Hepatocyte (in vitro differentiated cells): ENCODE measurements around the gene APPL2.

Source experiments
- CTCF ChIP-seq: fragments of 200-600 bp; sonication (generic); IDR thresholded peaks from 2 replicates; pipeline ENCODE4 v1.5.1; 2016; ENCODE audit warnings: antibody characterized with exemption, mild to moderate bottlenecking; ENCODE audit not compliant: poor library complexity
- EZH2 ChIP-seq: fragments of 200-600 bp; sonication (generic); IDR thresholded peaks from 2 replicates; pipeline ENCODE4 v1.6.1; 2016; ENCODE audit warnings: antibody characterized with exemption, mild to moderate bottlenecking, borderline replicate concordance

- TF ChIP-seq CTCF (no peak), EZH2 (no peak)
Observed at GRCh38 chr12:105262461-105263184, 26.6 kb upstream of the APPL2 start.
